ENCODE results near the gene ELMOD1. TPM values are rescaled to one million over a fixed set of nuclear protein-coding genes. Genes with fewer than 3 reads are reported as not detected.

Gene ELMOD1
- total RNA-seq, 1 experiment from 2014 or later: not detected

DNA sequence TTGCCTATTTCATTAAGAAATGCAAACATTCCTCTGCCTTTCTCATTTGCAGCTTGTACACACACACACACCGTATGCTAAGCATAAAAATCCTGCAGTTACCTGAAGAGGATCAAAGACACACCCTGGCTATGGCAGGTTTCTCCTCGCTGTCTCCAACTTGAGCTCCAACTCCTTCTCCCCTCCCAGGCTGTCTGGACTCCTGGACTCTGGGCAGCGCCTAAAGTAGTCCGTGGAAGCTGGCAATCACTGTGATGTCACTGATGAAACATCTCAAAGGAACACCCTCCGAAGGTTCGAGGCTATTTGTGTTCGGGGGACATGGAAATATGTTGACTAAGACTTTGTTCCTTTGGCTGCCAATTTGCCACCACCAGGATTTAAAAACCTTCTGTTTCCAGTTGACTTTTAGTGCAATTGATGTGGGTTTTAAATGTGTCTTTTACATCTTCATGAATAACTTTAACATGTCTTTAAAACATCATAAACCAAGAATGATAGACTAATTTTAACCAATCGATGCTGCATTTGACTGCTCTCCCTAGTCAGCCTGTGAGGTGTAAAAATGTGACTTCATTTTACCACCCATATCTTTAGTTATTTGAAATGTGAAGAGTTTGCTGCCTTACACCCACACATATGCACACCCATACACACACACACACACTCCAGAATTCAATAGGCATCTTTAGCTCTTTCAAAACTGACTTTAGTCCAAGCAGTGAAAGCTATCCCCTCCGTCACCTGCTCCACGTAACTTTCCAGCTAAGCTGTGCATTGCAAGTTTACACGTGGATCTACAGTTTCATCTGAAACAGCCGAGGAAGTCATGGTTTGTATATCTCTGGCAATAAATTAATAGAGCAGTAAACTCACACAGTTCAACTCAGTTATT is 121.2 kb downstream of the ELMOD1 start, which contains the start of gene SLN:
TSS of gene SLN (minus strand) at position 196 of the 895 bp plus-strand sequence.
- CTCF ChIA-PET: interaction anchor here (0.7 kb wide), 1 partner anchor 1214 kb away, joined by 3 read pairs; no protein-coding TSS in a partner anchor
- no peak for TF ChIP-seq CTCF (IDR thresholded peaks at IDR 0.05; ENCODE audit: unreplicated experiment)
- intact Hi-C loops (cut with micrococcal nuclease): no loop called here

DNA sequence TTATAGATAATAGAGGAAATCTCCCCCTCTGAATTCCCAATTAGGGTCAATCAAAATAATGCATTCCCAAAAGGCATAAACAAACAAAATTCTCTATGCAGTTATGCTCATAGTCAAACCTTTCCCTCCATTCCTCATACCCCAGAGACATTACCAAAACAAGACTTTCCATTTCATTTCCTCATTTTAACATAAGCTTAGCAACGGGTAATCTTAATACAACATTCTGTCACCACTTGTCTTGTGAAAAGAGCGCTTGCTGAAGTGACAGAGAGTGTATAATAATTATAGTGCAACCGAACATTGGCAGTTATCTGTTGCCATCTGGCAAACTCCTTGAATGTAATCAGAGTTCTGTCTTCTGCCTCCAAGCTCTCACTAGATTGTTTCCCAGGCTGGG is 122.1 kb downstream of the ELMOD1 start:
- H3K36me3 Mint-ChIP-seq (ENCODE audit: insufficient read depth, unreplicated experiment): no peaks in the 10 kb centered on the region

More for the DNA sequence above, 121.2 kb downstream of the ELMOD1 start, which contains the start of gene SLN:
- POLR2A ChIA-PET: interaction anchor here (0.6 kb wide), 1 partner anchor 20 kb away, joined by 3 read pairs; no protein-coding TSS in a partner anchor
- no peak for DNase-seq (ENCODE audit: unreplicated experiment)
- no peak within 1 kb of the TSS for H3K4me3 Mint-ChIP-seq (ENCODE audit: unreplicated experiment)
- peaks cover 42% of the 10 kb centered on the region for H3K27me3 Mint-ChIP-seq (ENCODE audit: insufficient read depth, unreplicated experiment)
- BruUV-seq (replicated peaks): no TSS peak
- no peaks in the 10 kb centered on the region for H3K9me3 Mint-ChIP-seq (ENCODE audit: unreplicated experiment)
- no peaks in the 10 kb centered on the region for H3K36me3 Mint-ChIP-seq (ENCODE audit: insufficient read depth, unreplicated experiment)
- no peak within 1 kb of the TSS for H3K27ac Mint-ChIP-seq (ENCODE audit: low read depth, unreplicated experiment)
- H3K4me1 Mint-ChIP-seq (ENCODE audit: insufficient read depth, unreplicated experiment): no peaks in the 10 kb centered on the region

More for the DNA sequence above, 122.1 kb downstream of the ELMOD1 start:
- intact Hi-C loops (cut with micrococcal nuclease): no loop called here
- CTCF ChIA-PET: interaction anchor here (0.7 kb wide), 1 partner anchor 62 kb away, joined by 3 read pairs; no protein-coding TSS in a partner anchor
- no peak for DNase-seq (ENCODE audit: unreplicated experiment)
- Mint-ChIP-seq H3K27me3 (ENCODE audit: insufficient read depth, unreplicated experiment) (peaks cover 42% of the 10 kb centered on the region), H3K9me3 (ENCODE audit: unreplicated experiment) (no peaks in the 10 kb centered on the region), H3K4me1 (ENCODE audit: insufficient read depth, unreplicated experiment) (no peaks in the 10 kb centered on the region), H3K27ac (ENCODE audit: low read depth, unreplicated experiment) (no peak overlapping the region), H3K4me3 (ENCODE audit: unreplicated experiment) (no peak overlapping the region)
- POLR2A ChIA-PET: no interaction called here
- TF ChIP-seq CTCF (IDR thresholded peaks at IDR 0.05; ENCODE audit: unreplicated experiment): no peak
- no TSS peak for BruUV-seq (replicated peaks)

Other genes starting within 250 kb of the ELMOD1 start
- 8.5 and 10.7 TPM in 2 replicates for gene CWF19L2, start 133.3 kb upstream of the ELMOD1 start, total RNA-seq (2022)
- 5.1 and 7.3 TPM in 2 replicates for gene ALKBH8, start 25.4 kb upstream of the ELMOD1 start, total RNA-seq (2022)
- not detected in 2 replicates for gene SLN, start 120.9 kb downstream of the ELMOD1 start, total RNA-seq (2022)

Data from MCF 10A (cell line).